ENCODE data around the gene ZBTB45.

ZBTB45 gene

DNA sequence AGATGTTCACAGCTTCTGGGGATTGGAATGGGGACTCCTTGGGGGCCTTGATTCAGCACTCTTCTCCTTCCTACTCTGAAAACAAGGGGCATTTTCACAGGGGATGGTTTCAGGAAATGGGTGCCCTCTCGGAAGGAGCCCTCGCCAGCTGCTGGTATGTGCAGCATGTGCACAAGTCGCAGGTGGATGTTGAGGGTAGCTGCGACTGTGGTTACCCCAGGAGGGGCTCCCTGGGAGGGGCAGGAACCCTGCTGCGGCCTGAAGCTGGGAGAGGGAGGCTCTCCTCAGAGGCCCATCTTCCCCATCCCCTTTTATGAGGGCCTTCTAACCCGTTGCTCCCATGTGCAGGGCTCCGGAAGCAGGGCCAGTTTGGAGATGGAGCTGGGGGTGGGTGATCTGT lies 37.2 kb downstream of the ZBTB45 start:
- ATAC-seq: no peak
- no peak for TF ChIP-seq ZFP30 (CRISPR knock-in tag; IDR thresholded peaks at IDR 0.05)
- no peak for TF ChIP-seq TOX (CRISPR knock-in tag; IDR thresholded peaks at IDR 0.05; ENCODE audit: borderline replicate concordance)
- no peak for TF ChIP-seq TCF4 (CRISPR knock-in tag; IDR thresholded peaks at IDR 0.05; ENCODE audit: borderline replicate concordance)
- no peak for TF ChIP-seq ZNF70 (CRISPR knock-in tag; IDR thresholded peaks at IDR 0.05)
- TF ChIP-seq ISL1 (CRISPR knock-in tag; IDR thresholded peaks at IDR 0.05): no peak
- no peak for TF ChIP-seq CREB5 (CRISPR knock-in tag; IDR thresholded peaks at IDR 0.05; ENCODE audit: low read depth)
- no peak for TF ChIP-seq ARNTL (CRISPR knock-in tag; IDR thresholded peaks at IDR 0.05; ENCODE audit: borderline replicate concordance, low read depth)
- no peak for TF ChIP-seq ZFP3 (CRISPR knock-in tag; IDR thresholded peaks at IDR 0.05)
- TF ChIP-seq CSRNP3 (CRISPR knock-in tag; IDR thresholded peaks at IDR 0.05): no peak
- TF ChIP-seq PPARA (CRISPR knock-in tag; IDR thresholded peaks at IDR 0.05; ENCODE audit: borderline replicate concordance): no peak
- no peak for TF ChIP-seq ZNF8 (CRISPR knock-in tag; IDR thresholded peaks at IDR 0.05)
- TF ChIP-seq, protein P1, sequence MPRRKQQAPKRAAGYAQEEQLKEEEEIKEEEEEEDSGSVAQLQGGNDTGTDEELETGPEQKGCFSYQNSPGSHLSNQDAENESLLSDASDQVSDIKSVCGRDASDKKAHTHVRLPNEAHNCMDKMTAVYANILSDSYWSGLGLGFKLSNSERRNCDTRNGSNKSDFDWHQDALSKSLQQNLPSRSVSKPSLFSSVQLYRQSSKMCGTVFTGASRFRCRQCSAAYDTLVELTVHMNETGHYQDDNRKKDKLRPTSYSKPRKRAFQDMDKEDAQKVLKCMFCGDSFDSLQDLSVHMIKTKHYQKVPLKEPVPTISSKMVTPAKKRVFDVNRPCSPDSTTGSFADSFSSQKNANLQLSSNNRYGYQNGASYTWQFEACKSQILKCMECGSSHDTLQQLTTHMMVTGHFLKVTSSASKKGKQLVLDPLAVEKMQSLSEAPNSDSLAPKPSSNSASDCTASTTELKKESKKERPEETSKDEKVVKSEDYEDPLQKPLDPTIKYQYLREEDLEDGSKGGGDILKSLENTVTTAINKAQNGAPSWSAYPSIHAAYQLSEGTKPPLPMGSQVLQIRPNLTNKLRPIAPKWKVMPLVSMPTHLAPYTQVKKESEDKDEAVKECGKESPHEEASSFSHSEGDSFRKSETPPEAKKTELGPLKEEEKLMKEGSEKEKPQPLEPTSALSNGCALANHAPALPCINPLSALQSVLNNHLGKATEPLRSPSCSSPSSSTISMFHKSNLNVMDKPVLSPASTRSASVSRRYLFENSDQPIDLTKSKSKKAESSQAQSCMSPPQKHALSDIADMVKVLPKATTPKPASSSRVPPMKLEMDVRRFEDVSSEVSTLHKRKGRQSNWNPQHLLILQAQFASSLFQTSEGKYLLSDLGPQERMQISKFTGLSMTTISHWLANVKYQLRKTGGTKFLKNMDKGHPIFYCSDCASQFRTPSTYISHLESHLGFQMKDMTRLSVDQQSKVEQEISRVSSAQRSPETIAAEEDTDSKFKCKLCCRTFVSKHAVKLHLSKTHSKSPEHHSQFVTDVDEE (CRISPR knock-in tag; IDR thresholded peaks at IDR 0.05): no peak

- no peak for TF ChIP-seq ARNTL (CRISPR knock-in tag; IDR thresholded peaks at IDR 0.05; ENCODE audit: borderline replicate concordance, low read depth)
- TF ChIP-seq TCF4 (CRISPR knock-in tag; IDR thresholded peaks at IDR 0.05; ENCODE audit: borderline replicate concordance): no peak
- no peak for TF ChIP-seq CREB5 (CRISPR knock-in tag; IDR thresholded peaks at IDR 0.05; ENCODE audit: low read depth)
- no peak for TF ChIP-seq ZNF70 (CRISPR knock-in tag; IDR thresholded peaks at IDR 0.05)
- ATAC-seq: no peak
Observed at GRCh38 chr19:58480831-58481230, 38.8 kb downstream of the ZBTB45 start.

- no peak for ATAC-seq
- no peak for TF ChIP-seq TCF4 (CRISPR knock-in tag; IDR thresholded peaks at IDR 0.05; ENCODE audit: borderline replicate concordance)
- no peak for TF ChIP-seq PPARA (CRISPR knock-in tag; IDR thresholded peaks at IDR 0.05; ENCODE audit: borderline replicate concordance)
- no peak for TF ChIP-seq CSDC2 (CRISPR knock-in tag; IDR thresholded peaks at IDR 0.05)
- TF ChIP-seq, protein P2, sequence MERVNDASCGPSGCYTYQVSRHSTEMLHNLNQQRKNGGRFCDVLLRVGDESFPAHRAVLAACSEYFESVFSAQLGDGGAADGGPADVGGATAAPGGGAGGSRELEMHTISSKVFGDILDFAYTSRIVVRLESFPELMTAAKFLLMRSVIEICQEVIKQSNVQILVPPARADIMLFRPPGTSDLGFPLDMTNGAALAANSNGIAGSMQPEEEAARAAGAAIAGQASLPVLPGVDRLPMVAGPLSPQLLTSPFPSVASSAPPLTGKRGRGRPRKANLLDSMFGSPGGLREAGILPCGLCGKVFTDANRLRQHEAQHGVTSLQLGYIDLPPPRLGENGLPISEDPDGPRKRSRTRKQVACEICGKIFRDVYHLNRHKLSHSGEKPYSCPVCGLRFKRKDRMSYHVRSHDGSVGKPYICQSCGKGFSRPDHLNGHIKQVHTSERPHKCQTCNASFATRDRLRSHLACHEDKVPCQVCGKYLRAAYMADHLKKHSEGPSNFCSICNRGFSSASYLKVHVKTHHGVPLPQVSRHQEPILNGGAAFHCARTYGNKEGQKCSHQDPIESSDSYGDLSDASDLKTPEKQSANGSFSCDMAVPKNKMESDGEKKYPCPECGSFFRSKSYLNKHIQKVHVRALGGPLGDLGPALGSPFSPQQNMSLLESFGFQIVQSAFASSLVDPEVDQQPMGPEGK (CRISPR knock-in tag; IDR thresholded peaks at IDR 0.05; ENCODE audit: borderline replicate concordance): no peak
- TF ChIP-seq ZFP30 (CRISPR knock-in tag; IDR thresholded peaks at IDR 0.05): no peak
- TF ChIP-seq ZNF565 (CRISPR knock-in tag; conservative IDR thresholded peaks at IDR 0.05; ENCODE audit: low read depth): no peak
- TF ChIP-seq CREB5 (CRISPR knock-in tag; IDR thresholded peaks at IDR 0.05; ENCODE audit: low read depth): no peak
- TF ChIP-seq ZC3H10 (CRISPR knock-in tag; IDR thresholded peaks at IDR 0.05): no peak
- TF ChIP-seq ZNF8 (CRISPR knock-in tag; IDR thresholded peaks at IDR 0.05): no peak
- no peak for TF ChIP-seq TOX (CRISPR knock-in tag; IDR thresholded peaks at IDR 0.05; ENCODE audit: borderline replicate concordance)
- TF ChIP-seq CSRNP3 (CRISPR knock-in tag; IDR thresholded peaks at IDR 0.05): no peak
- no peak for TF ChIP-seq POU6F1 (CRISPR knock-in tag; IDR thresholded peaks at IDR 0.05; ENCODE audit: borderline replicate concordance, low read depth)
- TF ChIP-seq ZNF70 (CRISPR knock-in tag; IDR thresholded peaks at IDR 0.05): no peak
- TF ChIP-seq OSR1 (CRISPR knock-in tag; IDR thresholded peaks at IDR 0.05): no peak
- TF ChIP-seq RARB (CRISPR knock-in tag; IDR thresholded peaks at IDR 0.05): no peak
- no peak for TF ChIP-seq ZFP3 (CRISPR knock-in tag; IDR thresholded peaks at IDR 0.05)
- TF ChIP-seq GLIS3 (CRISPR knock-in tag; IDR thresholded peaks at IDR 0.05): no peak
Observed at GRCh38 chr19:58480481-58480830, 39.2 kb downstream of the ZBTB45 start.

Measured in SK-N-SH treated with all-trans-retinoic acid at 6 μM for 48 hours (cell line).